HTERT RPE-1 (cell line): Measurements from ENCODE around the gene SPIRE2.
"Not testable (repeated sequence)": the region's sequence is repeated elsewhere in the genome, so short reads cannot be mapped to it uniquely, and the experiment has no call there.

Experiments used
- in situ Hi-C: fragments of 300-500 bp; cut with MboI; formaldehyde crosslinking; loops from 4 replicates; pipeline ENCODE4 v1.14.3; 2020; ENCODE audit warnings: low sequenced_read_pairs

SPIRE2 gene

DNA sequence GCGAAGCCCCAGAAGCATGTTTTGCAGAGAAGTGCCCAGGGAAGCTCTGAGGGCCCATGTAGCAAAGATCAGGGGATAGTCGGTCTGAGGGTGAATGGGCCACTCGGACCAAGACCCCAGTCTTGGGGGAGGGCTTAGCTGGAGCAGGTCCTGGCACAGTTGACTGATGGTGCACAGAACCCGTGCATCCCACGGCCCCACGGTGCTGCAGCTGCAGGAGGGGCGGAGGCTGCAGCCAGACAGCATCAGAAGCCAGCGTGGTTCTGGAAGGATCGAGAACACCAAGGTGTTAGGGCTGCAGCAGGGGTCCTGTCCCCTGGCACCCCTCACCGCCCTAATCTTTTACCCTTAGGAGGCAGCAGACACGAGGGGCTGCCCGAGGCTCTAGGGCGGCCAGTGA is 83.9 kb downstream of the SPIRE2 start:
- in situ Hi-C loops: no loop called here

DNA sequence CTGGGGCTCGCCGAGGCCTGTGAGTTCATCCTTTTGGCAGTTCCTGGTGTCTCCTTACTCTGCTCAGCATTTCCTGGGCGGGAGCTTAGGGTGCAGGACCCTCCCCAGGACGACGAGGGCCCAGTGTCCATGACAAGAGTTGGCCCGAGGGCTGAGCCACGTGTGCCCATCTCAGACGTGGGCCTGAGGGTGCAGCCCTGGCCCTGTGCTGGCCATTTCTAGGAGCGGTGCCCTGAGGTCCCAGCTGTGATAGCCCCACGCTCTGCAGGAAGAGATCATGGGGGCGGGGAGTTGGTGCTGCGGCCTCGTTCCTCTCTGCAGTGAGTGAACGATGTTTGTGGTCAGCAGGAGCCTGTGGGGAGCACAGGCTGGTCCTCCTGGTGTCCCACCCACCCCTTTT is 84.4 kb downstream of the SPIRE2 start:
- in situ Hi-C loops: no loop called here

- in situ Hi-C loops: no loop called here
Measured at GRCh38 chr16:89913408-89914387, 85.4 kb downstream of the SPIRE2 start.

DNA sequence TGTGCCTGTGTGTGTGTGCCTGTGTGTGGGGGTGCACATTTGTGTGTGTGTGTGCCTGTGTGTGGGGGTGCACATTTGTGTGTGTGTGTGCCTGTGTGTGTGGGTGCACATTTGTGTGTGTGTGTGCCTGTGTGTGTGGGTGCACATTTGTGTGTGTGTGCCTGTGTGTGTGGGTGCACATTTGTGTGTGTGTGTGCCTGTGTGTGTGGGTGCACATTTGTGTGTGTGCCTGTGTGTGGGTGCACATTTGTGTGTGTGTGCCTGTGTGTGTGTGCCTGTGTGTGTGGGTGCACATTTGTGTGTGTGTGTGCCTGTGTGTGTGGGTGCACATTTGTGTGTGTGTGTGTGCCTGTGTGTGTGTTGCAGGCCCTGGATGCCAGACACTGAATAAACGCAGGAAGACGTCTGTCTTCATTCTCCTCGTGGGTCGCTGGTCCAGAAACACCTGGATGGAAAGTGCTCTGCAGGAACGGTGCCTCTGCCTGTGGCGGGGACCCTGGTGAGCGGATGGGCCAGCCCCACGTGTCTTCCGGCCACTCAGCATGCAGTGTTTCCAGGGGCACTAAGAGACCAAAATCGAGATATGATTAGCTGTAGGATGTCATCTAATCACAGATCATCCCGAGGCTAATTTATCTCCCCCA is 86.5 kb downstream of the SPIRE2 start:
- in situ Hi-C loops: not testable (repeated sequence)

DNA sequence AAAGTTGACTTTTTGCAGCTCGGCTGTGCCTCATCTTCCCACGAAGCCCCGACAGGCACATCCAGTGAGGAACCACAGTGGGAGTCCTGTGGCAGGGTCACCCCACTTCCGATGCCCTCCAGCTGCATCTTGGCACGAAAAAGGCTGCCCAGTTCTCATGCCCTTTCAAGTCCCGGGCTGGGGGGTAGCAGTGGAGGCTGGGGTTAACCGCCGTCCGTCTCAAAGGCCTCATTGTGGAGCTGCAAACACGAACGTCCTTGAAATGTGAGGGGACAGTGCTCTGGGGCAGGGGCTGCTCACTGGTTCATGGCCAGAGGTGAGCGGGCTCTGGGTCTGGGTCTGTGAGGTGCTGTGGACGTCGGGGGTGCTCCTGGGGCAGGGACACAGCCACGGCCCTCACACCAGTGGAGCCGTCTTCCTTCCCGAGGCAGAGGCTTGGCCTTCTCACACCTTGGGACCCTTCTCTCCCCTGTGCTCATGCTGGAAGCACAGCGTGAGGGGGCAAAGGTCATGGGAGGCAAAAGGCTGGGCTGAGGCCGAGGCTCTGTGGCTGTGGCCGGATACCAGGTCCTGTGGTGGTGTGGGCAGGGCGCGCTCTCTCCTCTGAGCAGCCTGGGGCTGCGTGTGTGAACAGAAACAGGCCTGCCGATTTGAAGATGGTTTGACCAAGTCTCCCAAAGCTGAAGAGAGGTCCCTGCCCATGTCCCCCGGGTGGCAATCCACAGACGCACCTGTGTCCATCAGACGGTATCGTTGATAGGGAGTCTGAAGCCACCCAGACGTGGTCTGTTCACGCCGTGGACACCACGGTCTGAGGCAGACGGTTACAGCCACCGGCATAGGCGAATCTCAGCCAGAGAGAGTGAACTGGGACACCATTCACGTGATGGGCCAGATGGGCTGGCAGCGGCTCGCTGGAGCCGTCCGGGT is 87.3 kb downstream of the SPIRE2 start:
- in situ Hi-C loops: no loop called here

DNA sequence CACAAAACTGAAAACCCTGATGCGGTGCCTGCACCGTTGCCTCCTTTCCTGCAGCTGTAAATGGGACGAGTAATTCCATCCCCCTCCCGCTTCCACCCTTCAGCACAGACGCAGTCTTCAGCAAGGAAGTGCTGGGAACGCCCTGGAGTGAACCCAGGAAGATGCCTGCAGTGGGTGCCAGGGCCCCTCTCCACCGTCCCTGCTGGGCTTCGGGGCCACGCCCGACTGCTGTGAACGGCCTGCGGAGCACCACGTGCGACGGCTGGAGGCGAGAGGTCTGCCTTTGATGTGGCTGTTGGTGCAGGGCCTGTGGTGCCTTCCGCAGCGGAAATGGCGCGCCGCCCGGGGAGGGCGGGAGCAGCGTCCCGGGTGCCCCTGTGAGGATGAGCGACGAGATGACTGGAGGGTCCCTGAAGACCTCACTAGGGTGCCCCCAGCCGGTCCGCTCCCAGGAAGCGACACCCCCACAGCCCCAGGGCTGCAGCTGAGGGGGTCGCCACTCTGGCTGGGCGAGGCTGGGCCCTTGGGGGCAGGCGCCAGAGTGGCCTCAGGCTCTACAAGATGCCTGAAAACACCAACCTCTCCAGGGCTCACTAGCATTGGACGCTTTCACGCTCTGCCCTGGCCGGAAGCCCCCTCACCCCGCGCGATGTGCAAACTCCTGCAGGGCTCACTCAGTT is 89.6 kb downstream of the SPIRE2 start:
- in situ Hi-C loops: no loop called here

DNA sequence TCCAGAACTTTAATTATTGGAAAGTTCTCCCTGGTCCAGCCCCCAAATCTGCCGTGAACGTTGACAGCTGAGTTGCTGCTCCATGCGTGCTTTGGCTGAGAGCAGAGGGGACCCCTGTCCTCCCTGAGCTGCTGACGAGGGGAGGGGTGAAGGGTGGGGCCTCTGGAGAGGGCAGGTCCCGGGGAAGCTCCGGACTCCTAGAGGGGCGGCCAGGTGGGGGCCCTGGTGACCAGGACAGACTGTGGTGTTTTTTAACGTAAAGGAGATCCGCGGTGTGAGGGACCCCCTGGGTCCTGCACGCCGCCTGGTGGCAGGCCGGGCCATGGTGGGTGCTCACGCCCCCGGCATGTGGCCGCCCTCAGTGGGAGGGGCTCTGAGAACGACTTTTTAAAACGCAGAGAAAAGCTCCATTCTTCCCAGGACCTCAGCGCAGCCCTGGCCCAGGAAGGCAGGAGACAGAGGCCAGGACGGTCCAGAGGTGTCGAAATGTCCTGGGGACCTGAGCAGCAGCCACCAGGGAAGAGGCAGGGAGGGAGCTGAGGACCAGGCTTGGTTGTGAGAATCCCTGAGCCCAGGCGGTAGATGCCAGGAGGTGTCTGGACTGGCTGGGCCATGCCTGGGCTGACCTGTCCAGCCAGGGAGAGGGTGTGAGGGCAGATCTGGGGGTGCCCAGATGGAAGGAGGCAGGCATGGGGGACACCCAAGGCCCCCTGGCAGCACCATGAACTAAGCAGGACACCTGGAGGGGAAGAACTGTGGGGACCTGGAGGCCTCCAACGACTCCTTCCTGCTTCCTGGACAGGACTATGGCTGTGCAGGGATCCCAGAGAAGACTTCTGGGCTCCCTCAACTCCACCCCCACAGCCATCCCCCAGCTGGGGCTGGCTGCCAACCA is 90.4 kb downstream of the SPIRE2 start, which contains the start of gene MC1R:
Gene MC1R (plus strand): TSS at position 410 of the 895 bp plus-strand sequence. CDS start 397 bp downstream, at position 807.
- in situ Hi-C loops: no loop called here

GRCh38 chr16:89919535-89920406 is 91.5 kb downstream of the SPIRE2 start:
- in situ Hi-C loops: no loop called here

DNA sequence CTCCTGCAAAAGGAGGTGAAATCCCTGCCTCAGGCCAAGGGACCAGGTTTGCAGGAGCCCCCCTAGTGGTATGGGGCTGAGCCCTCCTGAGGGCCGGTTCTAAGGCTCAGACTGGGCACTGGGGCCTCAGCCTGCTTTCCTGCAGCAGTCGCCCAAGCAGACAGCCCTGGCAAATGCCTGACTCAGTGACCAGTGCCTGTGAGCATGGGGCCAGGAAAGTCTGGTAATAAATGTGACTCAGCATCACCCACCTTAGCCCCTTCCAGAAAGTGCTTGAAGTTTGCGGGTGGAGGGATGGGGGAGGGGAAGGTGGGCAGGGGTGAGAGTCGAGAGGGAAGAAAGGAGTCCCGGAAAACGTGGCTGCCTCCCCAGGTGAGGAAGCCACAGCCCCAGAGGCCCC is 92.4 kb downstream of the SPIRE2 start:
- in situ Hi-C loops: no loop called here
